Measurements from ENCODE around the gene TMEM52.

The TMEM52 gene

GRCh38 chr1:1926886-1927660, 8.0 kb upstream of the TMEM52 start:
- DNase-seq (ENCODE audit: low spot score) = no peak

GRCh38 chr1:1926346-1926811, 7.3 kb upstream of the TMEM52 start:
- no peak for DNase-seq (ENCODE audit: low spot score)

- DNase-seq (ENCODE audit: low spot score) = no peak
Measured at GRCh38 chr1:1925437-1926345, 6.6 kb upstream of the TMEM52 start.

- DNase-seq (ENCODE audit: low spot score) = no peak
Measured at GRCh38 chr1:1924849-1925248, 5.8 kb upstream of the TMEM52 start.

GRCh38 chr1:1924386-1924785, 5.3 kb upstream of the TMEM52 start:
- no peak for DNase-seq (ENCODE audit: low spot score)

- no peak for DNase-seq (ENCODE audit: low spot score)
Measured at GRCh38 chr1:1922956-1923833, 4.1 kb upstream of the TMEM52 start.

GRCh38 chr1:1922702-1922955, 3.5 kb upstream of the TMEM52 start:
- DNase-seq (ENCODE audit: low spot score) = no peak

GRCh38 chr1:1921901-1922701, 3.0 kb upstream of the TMEM52 start:
- no peak for DNase-seq (ENCODE audit: low spot score)

- DNase-seq (ENCODE audit: low spot score) = no peak
Measured at GRCh38 chr1:1921459-1921862, 2.4 kb upstream of the TMEM52 start.

- no peak for DNase-seq (ENCODE audit: low spot score)
Measured at GRCh38 chr1:1920608-1921458, 1.8 kb upstream of the TMEM52 start.

- DNase-seq (ENCODE audit: low spot score) = no peak
Measured at GRCh38 chr1:1920057-1920607, 1.1 kb upstream of the TMEM52 start.

- DNase-seq (ENCODE audit: low spot score) = peak; percentile 100
Measured at GRCh38 chr1:1919304-1920056, 401 bp upstream of the TMEM52 start.

GRCh38 chr1:1917995-1918900, 831 bp downstream of the TMEM52 start:
- DNase-seq (ENCODE audit: low spot score) = no peak

- DNase-seq (ENCODE audit: low spot score) = no peak
Measured at GRCh38 chr1:1917304-1917976, 1.6 kb downstream of the TMEM52 start.

- DNase-seq (ENCODE audit: low spot score) = no peak
Measured at GRCh38 chr1:1916851-1917251, 2.2 kb downstream of the TMEM52 start.

- DNase-seq (ENCODE audit: low spot score) = no peak
Measured at GRCh38 chr1:1915911-1916840, 2.9 kb downstream of the TMEM52 start.
